HG03575 (cell line): ENCODE measurements around the gene LRRTM3.

Source experiments
- ATAC-seq: cut with Tn5 transposase; IDR thresholded peaks from one replicate; pipeline ENCODE4 v1.9.1; 2021; ENCODE audit not compliant: unreplicated experiment, insufficient number of reproducible peaks, low FRiP score; ENCODE audit errors: extremely low read depth

The LRRTM3 gene

GRCh38 chr10:66925896-66926715 is at the start of gene LRRTM3:
Gene LRRTM3, plus strand, starts transcription at chr10:66926036.
- peak; percentile 99 for ATAC-seq

- no peak for ATAC-seq
Observed at GRCh38 chr10:66877361-66877760, 48.5 kb upstream of the LRRTM3 start.

GRCh38 chr10:66880292-66880691 is 45.5 kb upstream of the LRRTM3 start:
- no peak for ATAC-seq

- ATAC-seq = no peak
Observed at GRCh38 chr10:66880826-66881225, 45.0 kb upstream of the LRRTM3 start.

GRCh38 chr10:66881814-66882213 is 44.0 kb upstream of the LRRTM3 start:
- no peak for ATAC-seq

GRCh38 chr10:66882271-66882670 is 43.6 kb upstream of the LRRTM3 start:
- ATAC-seq = no peak

- no peak for ATAC-seq
Observed at GRCh38 chr10:66886848-66887247, 39.0 kb upstream of the LRRTM3 start.

GRCh38 chr10:66888237-66888636 is 37.6 kb upstream of the LRRTM3 start:
- ATAC-seq = no peak

GRCh38 chr10:66892871-66893270 is 33.0 kb upstream of the LRRTM3 start:
- no peak for ATAC-seq

GRCh38 chr10:66910671-66911070 is 15.2 kb upstream of the LRRTM3 start:
- no peak for ATAC-seq

GRCh38 chr10:66916030-66916429 is 9.8 kb upstream of the LRRTM3 start:
- ATAC-seq = no peak

- no peak for ATAC-seq
Observed at GRCh38 chr10:66917104-66917503, 8.7 kb upstream of the LRRTM3 start.

- ATAC-seq = no peak
Observed at GRCh38 chr10:66919248-66919647, 6.6 kb upstream of the LRRTM3 start.

GRCh38 chr10:66924674-66925345 is 1.0 kb upstream of the LRRTM3 start:
- no peak for ATAC-seq

GRCh38 chr10:66925373-66925772 is 463 bp upstream of the LRRTM3 start:
- ATAC-seq = no peak

GRCh38 chr10:66926841-66927240 is 1.0 kb downstream of the LRRTM3 start:
- no peak for ATAC-seq

- no peak for ATAC-seq
Observed at GRCh38 chr10:66927251-66927935, 1.6 kb downstream of the LRRTM3 start.

GRCh38 chr10:66927971-66928770 is 2.3 kb downstream of the LRRTM3 start:
- ATAC-seq = no peak

GRCh38 chr10:66928776-66929175 is 2.9 kb downstream of the LRRTM3 start:
- no peak for ATAC-seq
